NCI-H146 (cell line): ENCODE results near the gene SELENOO.
"Not testable (repeated sequence)": the region's sequence is repeated elsewhere in the genome, so short reads cannot be mapped to it uniquely, and the experiment has no call there.

Experiments
- DNase-seq: peaks from one replicate; lab custom pipeline; 2025; lab: John Stamatoyannopoulos, UW

Gene SELENOO, protein sequence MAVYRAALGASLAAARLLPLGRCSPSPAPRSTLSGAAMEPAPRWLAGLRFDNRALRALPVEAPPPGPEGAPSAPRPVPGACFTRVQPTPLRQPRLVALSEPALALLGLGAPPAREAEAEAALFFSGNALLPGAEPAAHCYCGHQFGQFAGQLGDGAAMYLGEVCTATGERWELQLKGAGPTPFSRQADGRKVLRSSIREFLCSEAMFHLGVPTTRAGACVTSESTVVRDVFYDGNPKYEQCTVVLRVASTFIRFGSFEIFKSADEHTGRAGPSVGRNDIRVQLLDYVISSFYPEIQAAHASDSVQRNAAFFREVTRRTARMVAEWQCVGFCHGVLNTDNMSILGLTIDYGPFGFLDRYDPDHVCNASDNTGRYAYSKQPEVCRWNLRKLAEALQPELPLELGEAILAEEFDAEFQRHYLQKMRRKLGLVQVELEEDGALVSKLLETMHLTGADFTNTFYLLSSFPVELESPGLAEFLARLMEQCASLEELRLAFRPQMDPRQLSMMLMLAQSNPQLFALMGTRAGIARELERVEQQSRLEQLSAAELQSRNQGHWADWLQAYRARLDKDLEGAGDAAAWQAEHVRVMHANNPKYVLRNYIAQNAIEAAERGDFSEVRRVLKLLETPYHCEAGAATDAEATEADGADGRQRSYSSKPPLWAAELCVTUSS

DNA sequence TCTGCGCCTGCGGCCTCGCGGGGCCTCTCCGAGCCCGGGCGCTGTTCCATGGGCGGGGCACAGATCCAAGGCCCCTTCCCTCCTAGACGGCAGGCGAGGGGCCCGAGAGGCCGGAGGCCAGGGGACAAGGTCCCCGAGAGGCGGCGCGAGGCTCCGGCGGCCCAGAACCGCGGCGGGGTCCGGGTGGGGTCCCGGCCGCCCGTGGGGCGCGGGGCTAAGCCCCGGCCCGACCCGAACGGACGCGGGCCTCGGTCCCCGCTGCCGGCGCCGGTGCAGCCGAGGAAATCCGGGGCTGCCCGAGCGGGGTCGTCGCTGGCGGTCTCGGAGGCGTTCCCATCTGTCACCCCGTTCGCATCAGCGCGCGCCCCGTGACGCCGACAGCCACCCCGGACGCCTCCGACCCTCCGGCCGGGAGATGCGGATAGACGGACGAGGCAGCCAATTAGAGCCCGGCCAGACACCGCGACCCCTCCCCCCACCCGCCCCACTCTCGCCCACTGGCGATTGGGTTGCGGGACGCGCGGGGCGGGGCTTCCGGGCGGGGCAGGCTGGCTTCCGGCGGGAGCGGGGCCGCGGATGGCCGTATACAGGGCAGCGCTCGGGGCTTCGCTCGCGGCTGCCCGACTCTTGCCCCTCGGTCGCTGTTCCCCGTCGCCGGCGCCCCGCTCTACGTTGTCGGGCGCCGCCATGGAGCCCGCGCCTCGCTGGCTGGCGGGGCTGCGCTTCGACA is at the start of gene SELENOO:
Gene SELENOO (plus strand): TSS at position 551 of the 730 bp plus-strand sequence. CDS start 26 bp downstream, at position 577.
- DNase-seq: peak; percentile 86

DNA sequence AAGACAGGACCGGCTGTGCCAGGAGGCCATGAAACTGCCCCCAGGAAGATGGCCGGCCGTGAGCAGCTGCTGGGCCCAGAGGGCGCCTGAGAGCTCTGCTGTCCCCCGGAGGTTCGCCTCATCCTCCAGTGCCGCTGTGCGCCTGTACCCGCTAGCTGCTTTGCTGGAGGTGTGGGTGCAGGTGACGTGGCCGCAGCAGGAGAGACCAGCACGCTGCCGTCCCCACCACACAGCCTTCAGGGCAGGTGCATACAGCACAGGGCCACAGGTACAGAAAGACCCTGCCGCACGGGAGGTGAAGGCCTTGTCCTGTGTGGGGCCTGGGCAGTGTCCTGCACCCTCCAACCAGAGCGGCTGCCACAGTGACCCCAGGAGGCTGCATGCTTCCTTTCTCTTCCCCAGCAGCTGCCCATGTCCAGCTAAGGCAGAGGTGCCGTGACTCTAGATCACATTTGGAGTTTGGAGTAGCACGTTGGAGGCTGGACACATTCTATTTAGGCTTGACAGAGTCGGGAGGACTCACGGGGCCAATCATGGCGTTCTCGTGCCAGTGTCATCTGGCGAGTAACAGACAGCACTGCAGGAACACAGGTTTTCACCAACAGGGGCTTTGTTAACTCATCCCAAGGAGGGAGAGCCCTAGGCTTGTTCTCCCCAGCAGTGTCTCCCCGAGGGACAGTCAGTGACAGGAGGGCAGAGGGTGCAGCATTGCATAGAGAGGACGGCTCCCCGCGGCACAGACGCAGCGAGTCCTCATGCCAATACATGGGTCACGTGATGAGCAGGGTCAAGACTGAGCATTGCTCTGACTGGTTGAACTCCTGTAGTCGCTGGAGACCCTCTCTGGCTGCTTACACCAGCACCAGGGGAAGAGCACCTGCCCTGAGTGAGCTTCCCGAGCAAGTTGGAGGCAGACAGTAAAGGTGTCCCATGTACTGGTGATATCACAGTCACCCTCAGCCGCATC is 49.0 kb upstream of the SELENOO start:
- DNase-seq: no peak

DNA sequence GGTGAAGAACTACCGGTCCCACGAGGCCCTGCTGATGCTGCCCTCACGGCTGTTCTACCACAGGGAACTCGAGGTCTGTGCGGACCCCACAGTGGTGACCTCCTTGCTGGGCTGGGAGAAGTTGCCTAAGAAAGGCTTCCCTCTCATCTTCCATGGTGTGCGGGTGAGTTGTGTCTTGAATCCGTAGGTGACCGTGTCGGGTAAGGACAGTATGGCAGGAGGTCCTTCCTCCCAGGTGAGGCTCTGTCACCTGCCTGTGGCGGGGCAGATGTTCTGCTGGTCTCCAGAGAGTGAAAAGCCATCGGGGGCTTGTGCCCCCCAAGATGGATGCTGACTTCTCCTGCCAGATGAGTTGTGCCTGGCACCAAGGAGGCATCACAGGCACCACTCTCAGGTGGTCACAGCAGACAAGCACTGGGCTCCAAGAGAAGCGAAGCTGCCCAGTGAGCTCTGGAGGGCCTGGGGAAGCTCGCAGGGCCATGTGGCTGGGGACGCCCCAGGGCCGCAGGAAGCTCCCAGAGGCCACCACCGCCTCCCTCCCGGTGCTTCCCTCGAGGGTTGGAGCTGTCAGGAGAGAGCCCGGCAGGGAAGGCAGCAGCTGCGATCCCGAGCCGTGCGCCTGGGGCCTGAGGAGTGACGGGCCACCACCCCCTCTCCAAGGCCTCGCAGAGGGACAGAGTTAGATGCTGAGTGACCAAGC is 47.6 kb upstream of the SELENOO start:
- DNase-seq: no peak

DNA sequence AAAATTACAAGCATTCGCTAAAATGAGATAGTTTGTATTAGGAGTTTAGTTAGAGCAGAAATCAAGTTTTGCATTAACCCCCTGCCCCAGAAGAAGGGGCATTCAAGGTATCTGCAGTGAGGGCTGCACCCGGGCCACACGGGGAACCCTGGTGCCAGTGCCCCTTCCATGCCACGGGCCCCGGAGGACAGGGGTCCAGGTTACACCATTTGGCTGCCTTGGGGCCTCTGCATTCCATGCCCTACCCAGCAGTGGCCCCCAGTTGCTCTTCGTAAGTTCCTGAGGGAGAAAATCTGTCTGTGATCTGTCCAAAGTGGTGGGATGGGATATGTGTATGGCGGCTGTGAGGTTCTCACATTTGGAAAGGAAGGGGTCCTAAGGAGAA is 47.1 kb upstream of the SELENOO start:
- DNase-seq: no peak

DNA sequence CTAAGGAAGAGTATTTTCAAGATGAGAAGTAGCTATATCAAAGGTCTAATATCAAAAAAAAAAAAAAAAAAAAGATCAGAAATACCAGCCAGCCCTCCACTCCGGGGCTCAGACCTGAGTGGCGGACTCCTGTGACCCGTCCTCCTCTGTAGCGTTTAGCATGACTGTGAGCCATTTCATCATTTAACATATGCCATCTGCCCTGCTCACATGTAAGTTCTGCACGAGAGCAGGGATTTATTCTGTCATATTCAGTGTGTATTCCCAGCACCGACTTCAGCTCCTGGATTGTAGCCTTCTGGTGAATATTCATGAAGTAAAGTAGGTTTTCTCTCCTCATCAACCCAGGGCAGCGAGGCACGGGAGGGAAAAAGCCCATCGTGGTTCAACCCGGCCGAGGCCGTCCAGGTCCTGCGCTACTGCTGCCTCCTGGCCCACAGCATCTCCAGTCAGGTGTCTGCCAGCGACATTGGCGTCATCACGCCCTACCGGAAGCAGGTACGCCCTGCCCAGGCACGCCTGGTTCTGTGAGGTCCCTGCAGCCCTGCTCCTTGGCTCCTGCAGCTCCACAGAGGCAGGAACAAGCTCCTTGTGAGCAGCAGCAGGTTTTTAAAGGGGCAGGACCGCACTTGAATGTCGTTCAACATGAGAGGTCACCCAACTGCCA is 43.0 kb upstream of the SELENOO start:
- no peak for DNase-seq

DNA sequence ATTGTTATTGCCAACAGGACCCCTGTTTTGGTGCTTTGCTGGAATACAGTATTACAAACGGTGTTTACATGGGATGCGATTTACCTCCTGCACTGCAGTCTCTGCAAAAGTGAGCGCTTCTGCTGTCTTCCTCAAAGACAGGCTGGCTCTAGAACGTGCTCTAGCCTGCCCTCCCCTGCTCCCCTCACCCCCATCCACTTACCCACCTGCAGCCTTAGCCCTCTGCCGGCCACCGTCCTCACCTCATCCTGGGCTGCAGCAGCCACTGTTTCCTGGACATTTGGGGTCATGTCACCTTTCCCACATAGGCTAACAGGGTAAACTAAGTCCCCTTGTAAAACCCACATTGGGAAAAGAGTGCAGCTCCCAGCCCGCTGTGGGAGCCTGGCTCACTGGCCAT is 39.9 kb upstream of the SELENOO start:
- no peak for DNase-seq

DNA sequence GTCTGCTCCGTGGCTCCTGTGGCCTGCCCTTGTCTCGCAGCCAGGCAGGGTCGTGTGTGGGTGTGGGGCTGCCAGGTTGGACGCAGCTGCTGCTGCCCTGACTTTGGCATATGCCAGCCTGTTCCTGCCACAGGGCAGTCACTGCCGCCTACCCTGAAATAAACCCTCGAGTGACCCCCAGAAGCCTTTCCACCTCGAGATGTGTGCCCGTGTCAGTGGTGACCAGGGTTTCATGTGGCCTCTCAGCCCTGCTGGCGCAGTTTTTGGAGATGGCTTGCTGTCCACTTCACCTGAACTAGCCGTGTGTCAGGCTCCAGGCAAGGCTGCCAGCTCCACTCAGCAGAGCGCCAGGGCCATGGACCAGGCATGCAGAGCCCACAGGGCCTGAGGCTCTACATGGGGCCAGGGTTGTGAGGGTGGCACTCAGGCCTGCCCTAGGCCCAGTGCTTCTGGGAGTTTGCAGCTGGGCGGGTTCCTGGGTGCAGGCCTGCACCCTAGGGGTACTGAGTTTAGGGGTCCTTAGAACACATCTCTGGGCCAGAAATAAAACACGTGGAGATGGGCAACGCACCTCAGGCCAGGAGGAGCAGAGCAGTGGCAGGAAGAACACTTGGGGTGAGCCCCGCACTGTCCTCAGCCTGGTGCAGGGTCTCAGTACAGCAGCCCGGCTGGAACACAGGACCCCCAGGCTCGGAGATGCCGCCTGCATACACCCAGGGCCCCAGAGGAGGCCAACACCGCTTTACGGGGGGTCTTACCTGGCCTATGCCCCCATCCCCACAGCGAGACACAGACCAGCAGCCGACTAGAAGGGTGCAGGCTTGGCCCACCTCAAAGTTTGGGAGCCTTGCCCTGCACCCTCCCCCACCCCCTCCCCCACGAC is 39.1 kb upstream of the SELENOO start:
- DNase-seq: no peak

DNA sequence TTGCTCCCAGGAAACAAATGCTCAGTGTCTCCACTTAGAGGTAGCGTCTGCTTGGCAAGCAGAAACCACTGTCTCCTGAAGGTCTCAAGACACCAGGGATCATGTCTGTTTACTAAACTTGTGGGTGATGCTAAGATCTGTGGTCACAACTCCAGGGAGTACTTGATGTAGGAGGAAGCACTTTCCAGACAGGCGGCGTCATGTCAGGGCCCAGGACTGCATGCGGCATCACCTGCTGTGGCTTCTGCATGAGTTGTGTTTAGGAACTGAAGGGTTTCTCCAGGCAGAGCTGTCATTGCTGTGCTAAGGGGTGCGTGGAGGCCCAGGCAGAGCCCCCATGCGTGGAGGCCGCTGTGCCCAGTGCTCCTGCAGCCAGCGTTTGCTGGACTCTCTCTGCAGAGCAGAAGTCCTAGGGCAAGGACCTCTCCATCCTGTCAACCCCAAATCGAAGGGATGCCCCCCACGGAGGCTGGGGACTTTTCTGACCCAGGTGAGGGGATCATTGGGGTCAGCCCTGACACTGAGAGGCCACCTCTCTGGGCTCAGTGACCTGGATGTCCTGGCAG is 38.3 kb upstream of the SELENOO start:
- DNase-seq: no peak

DNA sequence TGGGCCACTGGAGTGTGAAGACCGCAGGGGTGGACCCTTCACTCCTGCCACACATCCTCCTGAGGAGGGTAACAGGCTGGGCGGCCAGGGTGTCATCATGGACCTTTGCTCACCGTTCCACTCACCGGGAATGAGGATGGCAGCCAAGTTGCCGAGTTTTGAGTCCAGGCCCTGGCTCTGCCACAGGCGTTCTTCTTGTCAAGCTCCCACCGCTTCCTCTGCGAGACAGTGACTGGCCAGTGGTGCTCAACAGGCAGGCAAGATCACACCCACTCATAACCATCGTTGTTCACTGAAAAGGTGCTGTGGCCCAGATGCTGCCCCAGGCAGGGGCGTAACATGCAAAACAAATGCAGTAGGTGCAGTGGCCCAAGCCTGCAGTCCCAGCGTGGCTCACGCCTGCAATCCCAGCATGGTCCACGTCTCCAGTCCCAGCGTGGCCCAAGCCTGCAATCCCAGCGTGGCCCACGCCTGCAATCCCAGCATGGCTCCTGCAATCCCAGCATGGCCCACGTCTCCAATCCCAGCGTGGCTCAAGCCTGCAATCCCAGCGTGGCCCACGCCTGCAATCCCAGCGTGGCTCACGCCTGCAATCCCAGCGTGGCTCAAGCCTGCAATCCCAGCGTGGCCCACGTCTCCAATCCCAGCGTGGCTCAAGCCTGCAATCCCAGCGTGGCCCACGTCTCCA is 35.2 kb upstream of the SELENOO start:
- no peak for DNase-seq

DNA sequence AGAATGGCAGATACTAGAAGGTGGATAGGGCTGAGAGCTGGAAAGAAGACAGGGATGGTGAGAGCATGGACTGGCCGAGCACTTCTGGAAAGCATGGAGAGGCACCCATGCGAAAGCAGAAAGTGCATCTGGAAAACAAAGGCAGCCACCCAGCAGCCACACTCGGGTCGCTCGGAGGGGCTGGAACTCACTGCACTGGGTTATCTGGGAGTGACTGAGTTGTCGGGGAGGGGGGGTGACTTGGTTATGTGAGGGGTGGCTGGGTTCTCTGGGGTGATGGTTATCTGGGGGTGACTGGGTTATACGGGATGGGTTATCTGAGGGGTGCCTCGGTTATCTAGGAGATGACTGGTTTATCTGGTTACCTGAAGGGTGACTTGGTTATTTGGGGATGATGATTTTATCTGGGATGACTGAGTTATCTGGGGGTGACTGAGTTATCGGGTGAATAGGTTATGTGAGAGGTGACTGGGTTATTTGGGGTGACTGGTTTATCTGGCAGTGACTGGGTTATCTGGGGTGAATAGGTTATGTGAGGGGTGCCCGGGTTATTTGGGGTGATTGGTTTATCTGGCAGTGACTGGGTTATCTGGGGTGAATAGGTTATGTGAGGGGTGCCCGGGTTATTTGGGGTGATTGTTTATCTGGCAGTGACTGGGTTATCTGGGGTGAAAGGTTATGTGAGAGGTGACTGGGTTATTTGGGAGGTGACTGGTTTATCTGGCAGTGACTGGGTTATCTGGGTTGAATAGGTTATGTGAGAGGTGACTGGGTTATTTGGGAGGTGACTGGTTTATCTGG is 32.9 kb upstream of the SELENOO start:
- no peak for DNase-seq

DNA sequence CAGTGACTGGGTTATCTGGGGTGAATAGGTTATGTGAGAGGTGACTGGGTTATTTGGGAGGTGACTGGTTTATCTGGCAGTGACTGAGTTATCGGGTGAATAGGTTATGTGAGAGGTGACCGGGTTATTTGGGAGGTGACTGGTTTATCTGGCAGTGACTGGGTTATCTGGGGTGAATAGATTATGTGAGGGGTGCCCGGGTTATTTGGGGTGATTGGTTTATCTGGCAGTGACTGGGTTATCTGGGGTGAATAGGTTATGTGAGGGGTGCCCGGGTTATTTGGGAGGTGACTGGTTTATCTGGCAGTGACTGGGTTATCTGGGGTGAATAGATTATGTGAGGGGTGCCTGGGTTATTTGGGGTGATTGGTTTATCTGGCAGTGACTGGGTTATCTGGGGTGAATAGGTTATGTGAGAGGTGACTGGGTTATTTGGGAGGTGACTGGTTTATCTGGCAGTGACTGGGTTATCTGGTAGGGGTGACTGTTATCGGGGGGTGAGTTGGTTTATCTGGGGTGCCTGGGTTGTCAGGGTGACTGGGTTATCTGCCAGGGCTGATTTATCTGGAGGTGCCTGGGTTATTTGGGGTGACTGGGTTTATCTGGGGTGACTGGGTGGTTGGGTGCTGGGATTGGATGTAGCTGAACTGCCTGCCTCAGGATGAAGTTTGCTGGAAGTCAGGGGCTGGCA is 32.2 kb upstream of the SELENOO start:
- not testable (repeated sequence) for DNase-seq

DNA sequence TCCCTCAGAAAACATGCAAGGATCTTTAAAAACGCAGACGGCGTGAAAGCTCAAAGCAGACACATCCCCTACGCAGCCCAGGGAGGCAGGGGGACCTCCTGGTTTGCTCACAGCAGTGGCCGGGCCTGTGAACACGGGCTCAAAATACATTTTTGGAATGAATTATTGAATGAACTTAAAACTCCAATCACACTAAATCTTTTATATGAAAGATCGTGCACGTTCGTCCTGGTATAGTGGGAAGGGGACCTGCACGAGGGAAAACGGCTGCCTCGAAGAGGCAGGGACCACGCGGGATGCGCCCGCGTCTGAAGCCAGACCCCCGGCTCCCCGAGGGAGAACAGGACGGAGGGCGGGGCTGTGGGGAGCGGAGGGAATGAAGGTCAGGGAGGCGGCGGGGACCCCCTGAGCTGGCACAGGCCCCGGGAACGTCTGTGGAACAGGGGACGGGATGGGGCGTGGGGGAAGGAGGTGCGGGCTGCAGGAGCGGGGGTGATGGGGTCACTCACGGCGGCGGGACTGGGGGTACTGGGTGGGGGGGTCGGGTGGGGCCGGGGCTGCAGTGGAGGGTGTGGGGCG is 31.5 kb upstream of the SELENOO start:
- DNase-seq: no peak

DNA sequence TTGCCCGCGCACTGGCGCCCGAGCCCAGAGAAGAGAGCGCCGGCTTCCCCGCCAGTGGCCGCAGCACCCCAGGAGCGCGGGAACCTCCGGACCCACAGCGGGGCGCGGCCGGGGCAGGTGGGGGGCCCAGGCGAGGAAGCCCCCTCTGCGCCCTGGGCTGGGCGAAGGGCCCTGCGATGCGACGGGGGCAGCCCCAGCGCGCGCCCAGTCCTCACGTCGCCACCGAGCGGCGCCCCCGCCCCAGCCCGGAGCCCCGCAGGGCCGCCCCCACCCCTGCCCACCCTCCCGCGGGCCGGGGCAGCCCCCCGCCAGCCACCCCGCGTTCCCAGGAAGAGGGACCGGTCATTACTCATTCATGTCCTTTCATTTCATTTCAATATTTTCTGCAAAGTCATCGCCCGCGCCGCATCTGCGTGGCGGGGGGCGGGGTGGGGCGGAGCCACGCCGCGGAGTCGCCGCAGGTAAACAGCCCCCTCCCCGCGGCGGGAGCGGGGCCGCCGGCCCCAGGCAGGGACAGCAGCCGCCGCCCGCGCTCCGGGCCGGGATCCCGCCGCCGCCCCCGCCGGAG is 31.0 kb upstream of the SELENOO start:
- DNase-seq: peak; percentile 49

DNA sequence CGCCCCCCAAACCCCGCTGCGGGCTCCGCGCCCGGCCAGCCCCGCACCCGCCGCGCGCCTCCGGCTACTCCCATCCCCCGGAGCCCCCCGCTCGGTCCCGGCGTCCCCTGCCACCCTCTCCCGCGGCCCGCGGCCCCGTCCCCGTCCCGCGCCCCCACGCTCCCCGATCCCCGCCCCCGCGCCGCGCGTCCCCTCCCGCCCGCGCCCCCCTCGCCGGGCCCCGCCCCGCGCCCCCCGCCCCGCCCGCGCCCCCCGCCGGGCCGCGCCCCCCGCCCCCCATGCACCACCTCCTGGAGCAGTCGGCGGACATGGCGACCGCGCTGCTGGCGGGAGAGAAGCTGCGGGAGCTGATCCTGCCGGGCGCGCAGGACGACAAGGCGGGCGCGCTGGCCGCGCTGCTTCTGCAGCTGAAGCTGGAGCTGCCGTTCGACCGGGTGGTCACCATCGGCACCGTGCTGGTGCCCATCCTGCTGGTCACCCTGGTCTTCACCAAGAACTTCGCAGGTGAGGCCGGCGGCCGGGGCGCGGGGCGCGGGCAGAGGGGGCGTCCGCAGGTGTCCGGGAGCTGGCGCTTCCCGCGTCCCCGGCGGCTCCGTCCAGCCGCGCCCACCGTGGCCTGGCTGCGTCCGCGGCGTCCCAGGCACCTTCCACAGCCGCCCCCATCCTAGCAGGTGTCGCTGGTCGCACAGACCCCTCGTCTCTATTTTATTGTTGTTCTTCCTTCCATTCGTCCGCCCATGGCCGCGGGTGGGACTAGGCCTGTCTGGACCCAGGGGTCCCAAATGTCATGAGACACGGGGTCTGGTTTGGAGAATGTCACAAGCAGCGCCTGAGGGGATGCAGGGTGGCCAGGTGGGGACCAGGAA is 30.1 kb upstream of the SELENOO start, which contains the start of gene PANX2:
Gene PANX2 (plus strand): TSS at position 279 of the 866 bp plus-strand sequence. CDS start 0 bp downstream, at position 279.
- DNase-seq: peak; percentile 54

DNA sequence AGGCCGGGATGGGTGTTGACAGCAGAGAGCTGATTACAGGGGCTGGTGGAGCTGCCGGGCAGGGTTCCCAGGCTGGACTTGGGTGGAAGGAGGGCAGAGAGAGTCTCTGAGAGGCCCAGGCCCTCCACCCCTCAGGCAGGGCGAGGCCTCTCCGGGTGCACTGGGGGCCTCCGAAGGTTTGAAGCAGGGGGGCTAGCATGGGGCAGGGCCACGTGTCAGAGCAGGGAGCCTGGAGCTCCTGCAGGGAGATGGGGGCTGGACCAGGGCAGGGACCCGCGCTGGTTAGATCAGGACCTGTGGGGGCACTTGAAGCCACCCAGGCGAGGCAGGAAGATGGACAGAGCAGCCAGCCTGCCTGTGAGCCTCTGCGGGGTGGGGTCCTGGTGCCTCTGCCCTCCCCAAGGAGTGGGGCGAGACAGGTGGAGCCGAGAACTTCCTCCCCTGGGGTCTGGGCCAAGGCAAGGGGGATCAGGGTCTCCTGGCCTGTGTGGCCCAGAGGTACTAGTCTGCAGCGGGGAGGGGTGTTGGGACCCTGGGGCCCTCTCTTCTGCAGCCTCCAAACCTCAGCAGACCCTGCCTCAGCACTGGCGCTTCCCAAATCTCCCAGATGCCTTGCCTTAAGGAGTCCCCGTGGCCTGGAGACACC is 29.4 kb upstream of the SELENOO start:
- no peak for DNase-seq
